ENCODE measurements around the gene SIGLECL1. TPM values are rescaled to one million over a fixed set of nuclear protein-coding genes. Genes with fewer than 3 reads are reported as not detected.

Gene SIGLECL1
- total and polyA plus RNA-seq, 2 experiments from 2014 or later, result not detected

GRCh38 chr19:51227326-51227725, 23.6 kb upstream of the SIGLECL1 start:
- H3F3A ChIP-seq (ENCODE audit: insufficient read depth), result no peaks in the 10 kb centered on the region
- H3K36me3 ChIP-seq (ENCODE audit: low read depth), result no peaks in the 10 kb centered on the region
- no peaks in the 10 kb centered on the region for H3K27me3 ChIP-seq (replicated peaks; ENCODE audit: insufficient read depth)
- H4K20me1 ChIP-seq (ENCODE audit: insufficient read depth), result no peaks in the 10 kb centered on the region
- no peak overlapping the region for H3K4me2 ChIP-seq (ENCODE audit: unreplicated experiment)
- DNase-seq, result no peak
- no peaks in the 10 kb centered on the region for H3K9me3 ChIP-seq (ENCODE audit: low read depth)
- no peaks in the 10 kb centered on the region for H3K79me2 ChIP-seq (ENCODE audit: insufficient read depth)
- WGBS, 2 experiments (ENCODE audit: low coverage in 1 of 2, low lambda C conversion rate in 2 of 2, missing lambda C conversion rate in 2 of 2), result 3 to 10% methylated on average over 2 of the region's 2 CpGs
- H3K27ac ChIP-seq, result no peak overlapping the region
- no peak overlapping the region for H3K4me3 ChIP-seq
- TF ChIP-seq EZH2 (IDR thresholded peaks at IDR 0.05; ENCODE audit: insufficient read depth, poor library complexity, severe bottlenecking) (no peak), EZH2phosphoT487 (IDR thresholded peaks at IDR 0.05; ENCODE audit: insufficient read depth, low read depth) (no peak)
- in situ Hi-C loops (cut with MboI), result no loop called here
- no peak overlapping the region for H2AFZ ChIP-seq
- no peaks in the 10 kb centered on the region for H3K9me2 ChIP-seq (ENCODE audit: insufficient read depth)
- no peaks in the 10 kb centered on the region for H3K4me1 ChIP-seq (ENCODE audit: insufficient read depth)
- no peak overlapping the region for H3K9ac ChIP-seq

GRCh38 chr19:51227966-51228365, 22.9 kb upstream of the SIGLECL1 start:
- 22 to 43% methylated on average over 2 of the region's 2 CpGs for WGBS, 2 experiments (ENCODE audit: low coverage in 1 of 2, low lambda C conversion rate in 2 of 2, missing lambda C conversion rate in 2 of 2)
- Histone ChIP-seq H3K4me2 (ENCODE audit: unreplicated experiment) (no peak overlapping the region), H3K27ac (no peak overlapping the region), H3K4me1 (ENCODE audit: insufficient read depth) (no peaks in the 10 kb centered on the region), H3K27me3 (replicated peaks; ENCODE audit: insufficient read depth) (no peaks in the 10 kb centered on the region), H3K4me3 (no peak overlapping the region), H2AFZ (no peak overlapping the region), H3K79me2 (ENCODE audit: insufficient read depth) (no peaks in the 10 kb centered on the region), H3K9me2 (ENCODE audit: insufficient read depth) (no peaks in the 10 kb centered on the region), H3K36me3 (ENCODE audit: low read depth) (no peaks in the 10 kb centered on the region), H3K9ac (no peak overlapping the region), H3K9me3 (ENCODE audit: low read depth) (no peaks in the 10 kb centered on the region), H4K20me1 (ENCODE audit: insufficient read depth) (no peaks in the 10 kb centered on the region), H3F3A (ENCODE audit: insufficient read depth) (no peaks in the 10 kb centered on the region)
- in situ Hi-C loops (cut with MboI), result no loop called here
- no peak for DNase-seq
- TF ChIP-seq EZH2 (IDR thresholded peaks at IDR 0.05; ENCODE audit: insufficient read depth, poor library complexity, severe bottlenecking) (no peak), EZH2phosphoT487 (IDR thresholded peaks at IDR 0.05; ENCODE audit: insufficient read depth, low read depth) (no peak)

GRCh38 chr19:51240866-51241265, 10.0 kb upstream of the SIGLECL1 start:
- Histone ChIP-seq H4K20me1 (ENCODE audit: insufficient read depth) (no peaks in the 10 kb centered on the region), H3K4me3 (no peak overlapping the region), H3F3A (ENCODE audit: insufficient read depth) (no peaks in the 10 kb centered on the region), H3K27ac (no peak overlapping the region), H3K9me3 (ENCODE audit: low read depth) (no peaks in the 10 kb centered on the region), H3K4me1 (ENCODE audit: insufficient read depth) (no peaks in the 10 kb centered on the region), H3K27me3 (replicated peaks; ENCODE audit: insufficient read depth) (no peaks in the 10 kb centered on the region), H3K79me2 (ENCODE audit: insufficient read depth) (no peaks in the 10 kb centered on the region), H2AFZ (no peak overlapping the region), H3K36me3 (ENCODE audit: low read depth) (no peaks in the 10 kb centered on the region), H3K4me2 (ENCODE audit: unreplicated experiment) (no peak overlapping the region), H3K9me2 (ENCODE audit: insufficient read depth) (no peaks in the 10 kb centered on the region), H3K9ac (no peak overlapping the region)
- WGBS, 2 experiments (ENCODE audit: low coverage in 1 of 2, low lambda C conversion rate in 2 of 2, missing lambda C conversion rate in 2 of 2), result 32 to 39% methylated on average over 6 to 7 of the region's 7 CpGs
- DNase-seq, result no peak
- in situ Hi-C loops (cut with MboI), result no loop called here
- TF ChIP-seq EZH2 (IDR thresholded peaks at IDR 0.05; ENCODE audit: insufficient read depth, poor library complexity, severe bottlenecking) (no peak), EZH2phosphoT487 (IDR thresholded peaks at IDR 0.05; ENCODE audit: insufficient read depth, low read depth) (no peak)

- no peak for TF ChIP-seq EZH2 (IDR thresholded peaks at IDR 0.05; ENCODE audit: insufficient read depth, poor library complexity, severe bottlenecking)
- TF ChIP-seq EZH2phosphoT487 (IDR thresholded peaks at IDR 0.05; ENCODE audit: insufficient read depth, low read depth), result no peak
- Histone ChIP-seq H3K4me1 (ENCODE audit: insufficient read depth) (no peaks in the 10 kb centered on the region), H3K9ac (no peak overlapping the region), H3K36me3 (ENCODE audit: low read depth) (no peaks in the 10 kb centered on the region), H3F3A (ENCODE audit: insufficient read depth) (no peaks in the 10 kb centered on the region), H3K27ac (no peak overlapping the region), H3K4me3 (no peak overlapping the region), H3K4me2 (ENCODE audit: unreplicated experiment) (no peak overlapping the region), H3K9me2 (ENCODE audit: insufficient read depth) (no peaks in the 10 kb centered on the region), H2AFZ (no peak overlapping the region), H3K79me2 (ENCODE audit: insufficient read depth) (no peaks in the 10 kb centered on the region), H3K9me3 (ENCODE audit: low read depth) (no peaks in the 10 kb centered on the region), H4K20me1 (ENCODE audit: insufficient read depth) (no peaks in the 10 kb centered on the region), H3K27me3 (replicated peaks; ENCODE audit: insufficient read depth) (no peaks in the 10 kb centered on the region)
- in situ Hi-C loops (cut with MboI), result no loop called here
- WGBS, 2 experiments (ENCODE audit: low coverage in 1 of 2, low lambda C conversion rate in 2 of 2, missing lambda C conversion rate in 2 of 2), result 7 to 10% methylated on average over 8 of the region's 8 CpGs
- DNase-seq, result no peak
Observed at GRCh38 chr19:51242881-51243630, 7.8 kb upstream of the SIGLECL1 start.

All from GM23248 (cell line).